Measurements from ENCODE around the gene TMEM125. TPM values are rescaled to one million over a fixed set of nuclear protein-coding genes. Genes with fewer than 3 reads are reported as not detected.

TMEM125 gene
- total and polyA plus RNA-seq, 7 experiments from 2014 or later = 0.21 to 0.50 TPM; not detected in 5

DNA sequence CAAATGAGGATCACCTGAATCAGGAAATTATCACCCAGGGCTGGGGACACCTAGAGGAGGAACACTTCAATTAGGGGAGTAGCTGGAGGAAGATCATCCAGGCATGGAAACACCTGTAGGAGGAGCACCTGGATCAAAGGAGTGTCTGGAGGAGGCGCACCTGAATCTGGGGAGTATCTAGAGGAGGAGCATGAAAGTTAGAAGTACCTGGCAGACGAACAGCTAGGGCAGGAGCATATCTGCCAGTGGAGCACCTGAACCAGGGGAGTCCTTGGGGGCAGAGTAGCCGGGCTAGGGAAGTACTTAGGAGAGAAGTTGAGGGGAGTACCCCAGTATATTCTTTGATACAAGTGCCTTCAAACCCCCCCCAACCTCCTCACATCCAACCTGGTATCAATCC, 14.3 kb downstream of the TMEM125 start:
- no peaks in the 10 kb centered on the region for H3K9me3 Mint-ChIP-seq
- no peaks in the 10 kb centered on the region for H3K4me1 ChIP-seq (ENCODE audit: control insufficient read depth in 2 of 2, insufficient read depth in 2 of 2, low read length in 2 of 2)
- no peak overlapping the region for H3K4me3 Mint-ChIP-seq
- peaks cover 0 to 2% (median 0%) of the 10 kb centered on the region in 7 donors for H3K4me1 Mint-ChIP-seq
- peaks cover 0 to 16% (median 4%) of the 10 kb centered on the region in 5 donors for H3K27me3 Mint-ChIP-seq
- H3K4me3 ChIP-seq (ENCODE audit: low read length) = no peak overlapping the region
- H3K27ac Mint-ChIP-seq = no peak overlapping the region
- POLR2A ChIA-PET = no interaction called here
- H3K27ac ChIP-seq (ENCODE audit: low read depth, low read length) = no peak overlapping the region
- H3K36me3 ChIP-seq (ENCODE audit: control insufficient read depth in 2 of 3, insufficient read depth in 3 of 3, low read length in 3 of 3) = no peaks in the 10 kb centered on the region
- DNase-seq = no peak
- ATAC-seq = no peak
- peaks cover 0 to 4% (median 0%) of the 10 kb centered on the region in 5 donors for H3K36me3 Mint-ChIP-seq
- CTCF ChIA-PET = no interaction called here
- intact Hi-C loops (cut with micrococcal nuclease) = no loop called here
- no peaks in the 10 kb centered on the region for H3K9me3 ChIP-seq (ENCODE audit: control insufficient read depth in 2 of 3, low read length in 3 of 3)
- no peaks in the 10 kb centered on the region for H3K27me3 ChIP-seq (ENCODE audit: control insufficient read depth in 2 of 2, insufficient read depth in 2 of 2, low read length in 2 of 2)

DNA sequence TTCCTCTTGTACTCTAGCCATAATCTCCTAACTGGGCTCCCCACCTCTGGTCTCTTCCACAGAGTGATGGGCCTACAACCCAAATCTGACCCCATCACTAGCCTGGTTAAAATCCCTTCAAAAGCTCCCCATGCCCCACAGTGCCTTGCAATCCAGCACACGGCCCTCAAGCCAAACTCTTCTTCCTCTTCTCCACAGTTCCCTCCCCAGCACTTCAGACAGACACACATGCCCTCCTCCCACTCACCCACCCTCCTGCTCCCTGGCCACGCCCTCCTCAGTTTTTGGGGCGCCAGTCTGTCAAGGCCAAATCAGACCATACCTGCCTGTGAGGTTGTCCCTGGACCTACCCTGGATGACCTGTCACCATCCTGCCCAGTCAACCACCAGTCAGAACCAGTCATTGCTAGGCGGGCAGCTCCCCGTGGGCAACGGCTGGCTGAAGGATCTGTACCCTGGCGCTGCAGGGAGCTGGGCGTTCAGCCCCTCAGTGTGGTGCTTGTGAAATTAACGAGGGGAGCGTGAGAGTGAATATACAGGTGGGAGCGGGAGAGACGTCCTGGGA, 14.8 kb downstream of the TMEM125 start:
- ATAC-seq (no peak), DNase-seq (no peak)
- Histone ChIP-seq H3K27ac (ENCODE audit: low read depth, low read length) (no peak overlapping the region), H3K36me3 (ENCODE audit: control insufficient read depth in 2 of 3, insufficient read depth in 3 of 3, low read length in 3 of 3) (no peaks in the 10 kb centered on the region), H3K27me3 (ENCODE audit: control insufficient read depth in 2 of 2, insufficient read depth in 2 of 2, low read length in 2 of 2) (no peaks in the 10 kb centered on the region), H3K4me3 (ENCODE audit: low read length) (no peak overlapping the region), H3K4me1 (ENCODE audit: control insufficient read depth in 2 of 2, insufficient read depth in 2 of 2, low read length in 2 of 2) (no peaks in the 10 kb centered on the region), H3K9me3 (ENCODE audit: control insufficient read depth in 2 of 3, low read length in 3 of 3) (no peaks in the 10 kb centered on the region)
- POLR2A ChIA-PET = no interaction called here
- no peaks in the 10 kb centered on the region for H3K9me3 Mint-ChIP-seq
- H3K4me1 Mint-ChIP-seq = peaks cover 0 to 2% (median 0%) of the 10 kb centered on the region in 7 donors
- CTCF ChIA-PET = no interaction called here
- no peak overlapping the region for H3K27ac Mint-ChIP-seq
- H3K4me3 Mint-ChIP-seq = no peak overlapping the region
- H3K36me3 Mint-ChIP-seq = peaks cover 0 to 4% (median 0%) of the 10 kb centered on the region in 5 donors
- intact Hi-C loops (cut with micrococcal nuclease) = no loop called here
- H3K27me3 Mint-ChIP-seq = peaks cover 0 to 16% (median 4%) of the 10 kb centered on the region in 5 donors

DNA sequence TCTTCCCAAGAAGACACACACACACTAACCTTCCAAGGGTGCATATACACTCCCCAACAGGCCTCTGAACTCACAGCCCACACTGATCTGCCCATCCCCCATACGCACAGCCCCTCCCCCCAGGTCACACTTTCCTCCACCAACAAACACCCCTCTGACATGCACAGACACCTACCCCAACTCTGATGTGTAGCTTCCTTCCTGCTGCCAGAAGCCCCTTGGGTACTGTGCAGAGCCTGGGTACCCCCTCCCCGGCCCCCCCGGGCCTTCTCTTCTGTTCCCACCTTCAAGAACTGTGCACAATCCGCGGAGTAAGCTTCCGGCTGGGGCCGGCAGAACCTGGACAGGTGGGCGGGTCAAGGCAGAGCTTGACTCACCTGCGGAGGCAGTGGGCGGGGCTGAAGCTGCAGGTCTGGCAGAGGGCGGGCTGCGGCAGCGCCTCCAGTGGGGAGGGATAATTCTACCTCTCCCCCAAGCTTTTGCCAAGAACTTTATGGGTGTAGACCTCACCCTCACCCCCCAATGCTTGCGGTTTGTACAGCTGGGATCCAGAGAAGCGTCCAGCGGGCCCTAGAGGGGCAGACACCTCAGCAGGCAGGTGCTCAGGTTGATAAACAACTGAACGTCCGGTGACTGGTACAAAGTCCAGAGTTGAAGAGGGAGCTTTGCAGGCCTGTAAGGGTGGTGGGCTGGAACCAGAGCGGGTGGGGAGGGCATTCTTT, 15.6 kb downstream of the TMEM125 start, which contains the start of gene C1orf210:
Gene C1orf210, minus strand, starts transcription at position 313 of the 722 bp plus-strand sequence. CDS start 2,311 bp downstream, outside the sequence.
- Mint-ChIP-seq H3K4me3 (no peak within 1 kb of the TSS), H3K27me3 (peaks cover 0 to 16% (median 4%) of the 10 kb centered on the region in 5 donors), H3K9me3 (no peaks in the 10 kb centered on the region), H3K27ac (no peak within 1 kb of the TSS), H3K4me1 (peaks cover 0 to 2% (median 0%) of the 10 kb centered on the region in 7 donors), H3K36me3 (peaks cover 0 to 4% (median 0%) of the 10 kb centered on the region in 5 donors)
- no peaks in the 10 kb centered on the region for H3K27me3 ChIP-seq (ENCODE audit: control insufficient read depth in 2 of 2, insufficient read depth in 2 of 2, low read length in 2 of 2)
- no peak for ATAC-seq
- H3K9me3 ChIP-seq (ENCODE audit: control insufficient read depth in 2 of 3, low read length in 3 of 3) = no peaks in the 10 kb centered on the region
- CTCF ChIA-PET = no interaction called here
- H3K36me3 ChIP-seq (ENCODE audit: control insufficient read depth in 2 of 3, insufficient read depth in 3 of 3, low read length in 3 of 3) = no peaks in the 10 kb centered on the region
- no peak within 1 kb of the TSS for H3K4me3 ChIP-seq (ENCODE audit: low read length)
- no peaks in the 10 kb centered on the region for H3K4me1 ChIP-seq (ENCODE audit: control insufficient read depth in 2 of 2, insufficient read depth in 2 of 2, low read length in 2 of 2)
- POLR2A ChIA-PET = no interaction called here
- no peak within 1 kb of the TSS for H3K27ac ChIP-seq (ENCODE audit: low read depth, low read length)
- intact Hi-C loops (cut with micrococcal nuclease) = no loop called here
- DNase-seq = no peak

DNA sequence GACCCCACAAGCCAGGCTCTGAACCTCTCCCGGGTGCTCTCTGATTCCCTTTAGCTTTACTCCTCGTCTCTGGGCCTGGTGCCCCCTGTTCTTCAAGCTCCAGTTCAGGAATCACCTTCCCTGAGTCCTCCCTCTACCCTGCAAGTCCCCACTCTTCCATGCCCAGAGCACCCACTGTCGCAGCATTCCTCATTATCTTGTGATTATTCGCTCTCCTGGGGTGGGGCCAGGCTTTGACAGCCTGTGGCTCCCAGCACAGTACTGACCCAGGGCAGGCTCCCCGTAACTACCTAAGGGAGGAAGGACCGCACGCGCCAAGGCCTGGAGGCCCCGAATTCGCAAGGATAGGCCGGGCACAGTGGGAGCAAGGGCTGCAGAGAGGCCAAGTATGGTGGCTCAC, 16.3 kb downstream of the TMEM125 start:
- H3K4me3 ChIP-seq (ENCODE audit: low read length) = no peak overlapping the region
- DNase-seq (no peak), ATAC-seq (no peak)
- no peak overlapping the region for H3K27ac Mint-ChIP-seq
- no peaks in the 10 kb centered on the region for H3K9me3 Mint-ChIP-seq
- H3K27me3 Mint-ChIP-seq = peaks cover 0 to 16% (median 4%) of the 10 kb centered on the region in 5 donors
- H3K4me1 Mint-ChIP-seq = peaks cover 0 to 2% (median 0%) of the 10 kb centered on the region in 7 donors
- no peaks in the 10 kb centered on the region for H3K4me1 ChIP-seq (ENCODE audit: control insufficient read depth in 2 of 2, insufficient read depth in 2 of 2, low read length in 2 of 2)
- intact Hi-C loops (cut with micrococcal nuclease) = no loop called here
- CTCF ChIA-PET = no interaction called here
- no peaks in the 10 kb centered on the region for H3K9me3 ChIP-seq (ENCODE audit: control insufficient read depth in 2 of 3, low read length in 3 of 3)
- POLR2A ChIA-PET = no interaction called here
- no peaks in the 10 kb centered on the region for H3K27me3 ChIP-seq (ENCODE audit: control insufficient read depth in 2 of 2, insufficient read depth in 2 of 2, low read length in 2 of 2)
- H3K36me3 ChIP-seq (ENCODE audit: control insufficient read depth in 2 of 3, insufficient read depth in 3 of 3, low read length in 3 of 3) = no peaks in the 10 kb centered on the region
- no peak overlapping the region for H3K27ac ChIP-seq (ENCODE audit: low read depth, low read length)
- H3K4me3 Mint-ChIP-seq = no peak overlapping the region
- peaks cover 0 to 4% (median 0%) of the 10 kb centered on the region in 5 donors for H3K36me3 Mint-ChIP-seq

DNA sequence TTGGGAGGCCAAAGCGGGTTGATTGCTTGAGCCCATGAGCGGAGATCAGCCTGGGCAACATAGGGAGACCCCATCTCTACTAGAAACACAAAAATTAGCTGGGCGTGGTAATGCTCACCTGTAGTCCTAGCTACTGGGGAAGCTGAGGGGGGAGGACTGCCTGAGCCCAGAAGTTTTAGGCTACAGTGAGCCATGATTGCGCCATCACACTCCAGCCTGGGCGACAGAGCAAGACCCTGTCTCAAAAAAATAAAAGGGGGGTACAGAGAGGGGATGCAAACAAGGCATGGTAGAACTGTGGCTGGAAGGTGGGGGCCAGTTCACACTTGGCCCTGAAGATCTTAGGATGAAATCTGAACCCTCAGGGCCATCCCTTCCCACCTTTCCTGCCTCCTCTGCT, 16.8 kb downstream of the TMEM125 start:
- no peak overlapping the region for H3K27ac ChIP-seq (ENCODE audit: low read depth, low read length)
- Mint-ChIP-seq H3K4me1 (peaks cover 0 to 2% (median 0%) of the 10 kb centered on the region in 7 donors), H3K4me3 (no peak overlapping the region), H3K27me3 (peaks cover 0 to 15% (median 4%) of the 10 kb centered on the region in 5 donors), H3K27ac (no peak overlapping the region), H3K36me3 (peaks cover 0 to 4% (median 0%) of the 10 kb centered on the region in 5 donors), H3K9me3 (no peaks in the 10 kb centered on the region)
- ChIA-PET CTCF (no interaction called here), POLR2A (no interaction called here)
- ATAC-seq (no peak), DNase-seq (no peak)
- intact Hi-C loops (cut with micrococcal nuclease) = no loop called here
- no peaks in the 10 kb centered on the region for H3K9me3 ChIP-seq (ENCODE audit: control insufficient read depth in 2 of 3, low read length in 3 of 3)
- H3K4me3 ChIP-seq (ENCODE audit: low read length) = no peak overlapping the region
- no peaks in the 10 kb centered on the region for H3K4me1 ChIP-seq (ENCODE audit: control insufficient read depth in 2 of 2, insufficient read depth in 2 of 2, low read length in 2 of 2)
- no peaks in the 10 kb centered on the region for H3K36me3 ChIP-seq (ENCODE audit: control insufficient read depth in 2 of 3, insufficient read depth in 3 of 3, low read length in 3 of 3)
- no peaks in the 10 kb centered on the region for H3K27me3 ChIP-seq (ENCODE audit: control insufficient read depth in 2 of 2, insufficient read depth in 2 of 2, low read length in 2 of 2)

DNA sequence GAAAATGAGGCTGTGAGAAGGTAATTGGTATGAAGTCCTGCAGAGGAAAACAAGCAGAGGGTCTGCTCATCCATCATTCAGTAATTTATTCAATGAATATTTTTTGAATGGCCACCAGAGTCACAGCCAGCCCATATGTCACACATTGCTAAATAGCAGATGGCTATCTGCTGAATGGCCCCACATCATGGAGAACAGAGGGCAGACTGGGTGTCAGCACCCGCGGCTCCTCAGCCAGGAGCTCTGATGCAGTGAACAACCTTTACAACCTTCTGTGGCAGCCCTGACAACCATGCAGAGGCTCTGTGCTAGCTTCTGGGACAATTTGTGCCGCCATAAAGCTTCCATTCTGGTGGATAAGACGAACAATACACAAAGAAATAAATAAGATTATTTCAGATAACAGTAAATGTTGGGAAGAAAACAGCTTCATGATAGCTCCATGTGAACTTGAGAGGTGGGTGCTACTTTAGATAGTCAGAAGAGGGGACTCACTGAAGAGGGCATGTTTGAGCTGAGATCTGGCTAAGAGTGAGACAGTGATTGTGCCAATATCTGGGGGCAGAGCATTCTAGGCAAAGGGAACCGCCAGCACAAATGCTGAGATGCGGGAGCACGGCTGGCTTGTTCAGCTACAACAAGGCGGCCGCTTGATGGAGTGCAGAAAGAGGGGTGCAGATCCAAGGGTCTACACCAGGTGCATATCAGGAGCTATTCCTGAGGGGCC, 18.4 kb downstream of the TMEM125 start:
- Histone ChIP-seq H3K4me3 (ENCODE audit: low read length) (no peak overlapping the region), H3K36me3 (ENCODE audit: control insufficient read depth in 2 of 3, insufficient read depth in 3 of 3, low read length in 3 of 3) (no peaks in the 10 kb centered on the region), H3K27ac (ENCODE audit: low read depth, low read length) (no peak overlapping the region), H3K9me3 (ENCODE audit: control insufficient read depth in 2 of 3, low read length in 3 of 3) (no peaks in the 10 kb centered on the region), H3K27me3 (ENCODE audit: control insufficient read depth in 2 of 2, insufficient read depth in 2 of 2, low read length in 2 of 2) (no peaks in the 10 kb centered on the region), H3K4me1 (ENCODE audit: control insufficient read depth in 2 of 2, insufficient read depth in 2 of 2, low read length in 2 of 2) (no peaks in the 10 kb centered on the region)
- intact Hi-C loops (cut with micrococcal nuclease) = no loop called here
- CTCF ChIA-PET = no interaction called here
- Mint-ChIP-seq H3K4me3 (no peak overlapping the region), H3K9me3 (no peaks in the 10 kb centered on the region), H3K36me3 (peaks cover 0 to 4% (median 0%) of the 10 kb centered on the region in 5 donors), H3K27ac (no peak overlapping the region), H3K4me1 (peaks cover 0 to 3% (median 2%) of the 10 kb centered on the region in 7 donors), H3K27me3 (peaks cover 0 to 14% (median 4%) of the 10 kb centered on the region in 5 donors)
- DNase-seq (no peak), ATAC-seq (no peak)
- POLR2A ChIA-PET = interaction anchor here (0.5 kb wide), 1 partner anchor 10 kb away, joined by 3 read pairs; no protein-coding TSS in a partner anchor

Data from naive thymus-derived CD4-positive, alpha-beta T cell (primary cell).